ENCODE data around the gene SUCLA2. TPM values are rescaled to one million over a fixed set of nuclear protein-coding genes. Genes with fewer than 3 reads are reported as not detected.

Gene SUCLA2
- total RNA-seq, 1 experiment from 2014 or later: 80.8 TPM

GRCh38 chr13:48043789-48044503, 42.9 kb upstream of the SUCLA2 start:
- Histone ChIP-seq H3K4me3 (ENCODE audit: low read depth, low read length) (no peak overlapping the region), H3K9me3 (no peaks in the 10 kb centered on the region), H3K27me3 (replicated peaks; ENCODE audit: control insufficient read depth, insufficient read depth, low read length) (no peaks in the 10 kb centered on the region), H3K4me1 (0 out of 2 replicates have a peak, but pooled peaks cover 5% of the 10 kb centered on the region), H3K36me3 (ENCODE audit: control insufficient read depth, insufficient read depth, low read length) (peaks cover 1% of the 10 kb centered on the region; the same call in 1 of the 2 replicates)
- intact Hi-C loops (cut with micrococcal nuclease; ENCODE audit: unreplicated experiment): no loop called here
- no peaks in the 10 kb centered on the region for H3K9me3 Mint-ChIP-seq (ENCODE audit: unreplicated experiment)
- no peaks in the 10 kb centered on the region for H3K27me3 Mint-ChIP-seq (ENCODE audit: insufficient read depth, unreplicated experiment)
- ChIA-PET CTCF (no interaction called here), POLR2A (no interaction called here)
- TF ChIP-seq CTCF (IDR thresholded peaks at IDR 0.05; ENCODE audit: insufficient read depth in 1 of 2, low read depth in 1 of 2, low read length in 1 of 2, severe bottlenecking in 1 of 2, unreplicated experiment in 1 of 2): no peak
- H3K36me3 Mint-ChIP-seq (ENCODE audit: insufficient read depth, unreplicated experiment): peaks cover 23% of the 10 kb centered on the region
- BruUV-seq (replicated peaks): no TSS peak
- no peak for DNase-seq
- H3K4me1 Mint-ChIP-seq (ENCODE audit: low read depth, unreplicated experiment): no peaks in the 10 kb centered on the region
- no peak overlapping the region for H3K4me3 Mint-ChIP-seq (ENCODE audit: unreplicated experiment)
- H3K27ac Mint-ChIP-seq (ENCODE audit: unreplicated experiment): no peak overlapping the region

GRCh38 chr13:48042894-48043293, 41.8 kb upstream of the SUCLA2 start:
- no peaks in the 10 kb centered on the region for H3K27me3 ChIP-seq (replicated peaks; ENCODE audit: control insufficient read depth, insufficient read depth, low read length)
- H3K9me3 Mint-ChIP-seq (ENCODE audit: unreplicated experiment): no peaks in the 10 kb centered on the region
- H3K36me3 ChIP-seq (ENCODE audit: control insufficient read depth, insufficient read depth, low read length): peaks cover 1% of the 10 kb centered on the region; the same call in 1 of the 2 replicates
- H3K4me3 Mint-ChIP-seq (ENCODE audit: unreplicated experiment): no peak overlapping the region
- no peak for DNase-seq
- H3K4me1 ChIP-seq: 0 out of 2 replicates have a peak, but pooled peaks cover 10% of the 10 kb centered on the region
- intact Hi-C loops (cut with micrococcal nuclease; ENCODE audit: unreplicated experiment): no loop called here
- ChIA-PET POLR2A (no interaction called here), CTCF (no interaction called here)
- BruUV-seq (replicated peaks): no TSS peak
- H3K27me3 Mint-ChIP-seq (ENCODE audit: insufficient read depth, unreplicated experiment): no peaks in the 10 kb centered on the region
- H3K36me3 Mint-ChIP-seq (ENCODE audit: insufficient read depth, unreplicated experiment): peaks cover 29% of the 10 kb centered on the region
- H3K4me3 ChIP-seq (ENCODE audit: low read depth, low read length): no peak overlapping the region
- no peak for TF ChIP-seq CTCF (IDR thresholded peaks at IDR 0.05; ENCODE audit: insufficient read depth in 1 of 2, low read depth in 1 of 2, low read length in 1 of 2, severe bottlenecking in 1 of 2, unreplicated experiment in 1 of 2)
- no peak overlapping the region for H3K27ac Mint-ChIP-seq (ENCODE audit: unreplicated experiment)
- no peaks in the 10 kb centered on the region for H3K9me3 ChIP-seq
- no peaks in the 10 kb centered on the region for H3K4me1 Mint-ChIP-seq (ENCODE audit: low read depth, unreplicated experiment)

GRCh38 chr13:48040896-48041295, 39.8 kb upstream of the SUCLA2 start:
- no peaks in the 10 kb centered on the region for H3K27me3 Mint-ChIP-seq (ENCODE audit: insufficient read depth, unreplicated experiment)
- CTCF ChIA-PET: no interaction called here

More at GRCh38 chr13:48040896-48041295, 39.8 kb upstream of the SUCLA2 start:
- H3K27me3 ChIP-seq (replicated peaks; ENCODE audit: control insufficient read depth, insufficient read depth, low read length): no peaks in the 10 kb centered on the region
- no TSS peak for BruUV-seq (replicated peaks)
- no peak for TF ChIP-seq CTCF (IDR thresholded peaks at IDR 0.05; ENCODE audit: insufficient read depth in 1 of 2, low read depth in 1 of 2, low read length in 1 of 2, severe bottlenecking in 1 of 2, unreplicated experiment in 1 of 2)
- POLR2A ChIA-PET: interaction anchor here (0.6 kb wide), 1 partner anchor 1069 kb away, joined by 3 read pairs; no protein-coding TSS in a partner anchor
- H3K36me3 Mint-ChIP-seq (ENCODE audit: insufficient read depth, unreplicated experiment): peaks cover 30% of the 10 kb centered on the region
- peaks cover 17% of the 10 kb centered on the region; the same call in 1 of the 2 replicates for H3K4me1 ChIP-seq
- no peak overlapping the region for H3K27ac Mint-ChIP-seq (ENCODE audit: unreplicated experiment)
- intact Hi-C loops (cut with micrococcal nuclease; ENCODE audit: unreplicated experiment): no loop called here
- no peaks in the 10 kb centered on the region for H3K9me3 ChIP-seq
- H3K4me3 Mint-ChIP-seq (ENCODE audit: unreplicated experiment): no peak overlapping the region
- no peaks in the 10 kb centered on the region for H3K4me1 Mint-ChIP-seq (ENCODE audit: low read depth, unreplicated experiment)
- no peak for DNase-seq
- no peak overlapping the region for H3K4me3 ChIP-seq (ENCODE audit: low read depth, low read length)
- peaks cover 1% of the 10 kb centered on the region; the same call in 1 of the 2 replicates for H3K36me3 ChIP-seq (ENCODE audit: control insufficient read depth, insufficient read depth, low read length)
- H3K9me3 Mint-ChIP-seq (ENCODE audit: unreplicated experiment): no peaks in the 10 kb centered on the region

All from Caco-2 (cell line).